Muscle of arm (tissue), 12 donors: ENCODE results near the gene GIT1. TPM values are rescaled to one million over a fixed set of nuclear protein-coding genes. Genes with fewer than 3 reads are reported as not detected.

ENCODE experiments used
- DNase-seq: peaks from one replicate; pipeline ENCODE4 v3.0.0-alpha.2; 2013
- polyA plus RNA-seq, 12 donors: library from polyadenylated mRNA; unstranded; fragments of 120-200 nt; gene quantifications; one replicate each; pipeline ENCODE4 v1.2.1, GENCODE V29; 2013; ENCODE audit not compliant: insufficient read length in 12 of 12

The GIT1 gene
- polyA plus RNA-seq, 12 donors = 22.5 to 56.8 (median 27.8) TPM; not detected in 1

GRCh38 chr17:29546830-29547229 lies 42.6 kb downstream of the GIT1 start:
- DNase-seq = no peak

GRCh38 chr17:29546085-29546484 lies 43.4 kb downstream of the GIT1 start:
- DNase-seq = no peak

GRCh38 chr17:29544066-29544465 lies 45.4 kb downstream of the GIT1 start:
- no peak for DNase-seq

- no peak for DNase-seq
Observed at GRCh38 chr17:29533976-29534375, 55.5 kb downstream of the GIT1 start.

GRCh38 chr17:29526322-29526721 lies 63.1 kb downstream of the GIT1 start:
- DNase-seq = no peak

GRCh38 chr17:29524692-29525091 lies 64.8 kb downstream of the GIT1 start:
- DNase-seq = no peak

Other genes with a start within 250 kb of the GIT1 start
- gene TAOK1, start 199.3 kb downstream of the GIT1 start, polyA plus RNA-seq = 10 to 100 TPM in 11 of 12 donors, not detected in 1; 31.2 to 40.7 (median 35.1) TPM
- 1 to 10 TPM in 10 of 12 donors, not detected in 2; 3.4 to 5.5 (median 4.2) TPM for gene ABHD15, start 22.6 kb downstream of the GIT1 start, polyA plus RNA-seq
- 10 to 100 TPM in 11 of 12 donors, not detected in 1; 19.9 to 78.0 (median 23.9) TPM for gene TP53I13, start 20.9 kb downstream of the GIT1 start, polyA plus RNA-seq
- gene ANKRD13B, start 3.5 kb upstream of the GIT1 start, polyA plus RNA-seq = 10 to 100 TPM in 8 of 12 donors, 1 to 10 TPM in 3, not detected in 1; 8.3 to 23.3 (median 11.0) TPM
- 10 to 100 TPM in 11 of 12 donors, not detected in 1; 31.3 to 92.4 (median 71.1) TPM for gene CORO6, start 33.3 kb upstream of the GIT1 start, polyA plus RNA-seq